ENCODE measurements around the gene CHMP4A. TPM values are rescaled to one million over a fixed set of nuclear protein-coding genes. Genes with fewer than 3 reads are reported as not detected.

CHMP4A gene
- polyA plus RNA-seq, 1 donor from 2014 or later = 55.3 TPM

DNA sequence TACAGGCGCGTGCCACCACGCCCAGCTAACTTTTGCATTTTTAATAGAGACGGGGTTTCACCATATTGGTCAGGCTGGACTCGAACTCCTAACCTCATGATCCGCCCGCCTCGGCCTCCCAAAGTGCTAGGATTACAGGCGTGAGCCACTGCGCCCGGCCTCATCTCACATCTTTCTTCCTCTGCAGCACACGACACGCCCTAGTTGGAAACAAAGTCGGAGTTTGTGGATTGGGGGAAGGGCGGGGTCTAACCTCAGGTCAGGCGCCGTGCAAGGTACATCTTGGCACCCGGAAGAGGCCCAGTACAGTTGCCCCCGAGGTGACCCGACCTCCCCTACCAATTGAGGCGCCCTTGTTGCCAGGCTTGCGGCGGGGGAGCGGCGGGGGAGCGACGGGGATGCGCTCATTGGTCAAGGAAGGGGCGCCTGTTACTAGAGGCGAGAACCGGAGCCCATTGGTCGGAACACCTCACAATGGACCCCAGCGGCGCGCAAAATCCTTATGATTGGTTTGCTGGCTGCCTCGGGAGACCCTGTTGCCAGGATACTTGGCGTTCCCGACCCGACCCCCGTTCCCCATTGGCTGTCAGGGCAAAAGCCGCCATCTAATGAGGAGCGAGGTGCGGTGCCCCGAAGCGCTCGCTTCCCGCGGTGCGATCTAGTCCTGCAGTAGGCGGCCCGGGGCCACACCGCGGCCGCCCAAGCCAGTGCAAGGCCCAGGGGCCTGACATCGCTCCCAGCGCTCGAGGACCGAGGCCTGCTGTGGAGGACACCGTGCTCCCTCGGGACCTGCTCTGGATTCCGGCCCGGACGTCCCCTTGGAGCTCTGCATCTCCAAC lies 41.6 kb downstream of the CHMP4A start, which contains the start of gene REC8:
Gene REC8, plus strand, starts transcription at position 659 of the 839 bp plus-strand sequence. CDS start 473 bp downstream, outside the sequence.
- Histone ChIP-seq H3K4me3 (ENCODE audit: low read length) (peak within 1 kb of the TSS; percentile 66), H3K27me3 (ENCODE audit: insufficient read depth, low read depth, low read length) (no peaks in the 10 kb centered on the region), H3K4me2 (ENCODE audit: low read length) (no peak within 1 kb of the TSS), H4K20me1 (ENCODE audit: insufficient read depth) (no peaks in the 10 kb centered on the region), H2AFZ (ENCODE audit: low read depth, low read length) (no peak within 1 kb of the TSS), H3K79me2 (replicated peaks; ENCODE audit: insufficient read depth, low read length) (no peaks in the 10 kb centered on the region), H3K27ac (ENCODE audit: low read length) (peak within 1 kb of the TSS; percentile 9), H3K36me3 (ENCODE audit: insufficient read depth, low read length) (no peaks in the 10 kb centered on the region), H3K9me2 (ENCODE audit: insufficient read depth, low read length) (no peaks in the 10 kb centered on the region), H3K9ac (ENCODE audit: low read length) (peak within 1 kb of the TSS; percentile 36), H3K9me3 (ENCODE audit: low read length) (no peaks in the 10 kb centered on the region), H3F3A (ENCODE audit: insufficient read depth, low read length, poor library complexity, severe bottlenecking) (no peaks in the 10 kb centered on the region)
- TF ChIP-seq, protein P1, sequence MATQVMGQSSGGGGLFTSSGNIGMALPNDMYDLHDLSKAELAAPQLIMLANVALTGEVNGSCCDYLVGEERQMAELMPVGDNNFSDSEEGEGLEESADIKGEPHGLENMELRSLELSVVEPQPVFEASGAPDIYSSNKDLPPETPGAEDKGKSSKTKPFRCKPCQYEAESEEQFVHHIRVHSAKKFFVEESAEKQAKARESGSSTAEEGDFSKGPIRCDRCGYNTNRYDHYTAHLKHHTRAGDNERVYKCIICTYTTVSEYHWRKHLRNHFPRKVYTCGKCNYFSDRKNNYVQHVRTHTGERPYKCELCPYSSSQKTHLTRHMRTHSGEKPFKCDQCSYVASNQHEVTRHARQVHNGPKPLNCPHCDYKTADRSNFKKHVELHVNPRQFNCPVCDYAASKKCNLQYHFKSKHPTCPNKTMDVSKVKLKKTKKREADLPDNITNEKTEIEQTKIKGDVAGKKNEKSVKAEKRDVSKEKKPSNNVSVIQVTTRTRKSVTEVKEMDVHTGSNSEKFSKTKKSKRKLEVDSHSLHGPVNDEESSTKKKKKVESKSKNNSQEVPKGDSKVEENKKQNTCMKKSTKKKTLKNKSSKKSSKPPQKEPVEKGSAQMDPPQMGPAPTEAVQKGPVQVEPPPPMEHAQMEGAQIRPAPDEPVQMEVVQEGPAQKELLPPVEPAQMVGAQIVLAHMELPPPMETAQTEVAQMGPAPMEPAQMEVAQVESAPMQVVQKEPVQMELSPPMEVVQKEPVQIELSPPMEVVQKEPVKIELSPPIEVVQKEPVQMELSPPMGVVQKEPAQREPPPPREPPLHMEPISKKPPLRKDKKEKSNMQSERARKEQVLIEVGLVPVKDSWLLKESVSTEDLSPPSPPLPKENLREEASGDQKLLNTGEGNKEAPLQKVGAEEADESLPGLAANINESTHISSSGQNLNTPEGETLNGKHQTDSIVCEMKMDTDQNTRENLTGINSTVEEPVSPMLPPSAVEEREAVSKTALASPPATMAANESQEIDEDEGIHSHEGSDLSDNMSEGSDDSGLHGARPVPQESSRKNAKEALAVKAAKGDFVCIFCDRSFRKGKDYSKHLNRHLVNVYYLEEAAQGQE (IDR thresholded peaks at IDR 0.05; ENCODE audit: borderline replicate concordance) = peak; percentile 12
- TF ChIP-seq MXI1 (conservative IDR thresholded peaks at IDR 0.05; ENCODE audit: poor library complexity, severe bottlenecking) (no peak), POLR2AphosphoS5 (IDR thresholded peaks at IDR 0.05) (peak; percentile 29)

DNA sequence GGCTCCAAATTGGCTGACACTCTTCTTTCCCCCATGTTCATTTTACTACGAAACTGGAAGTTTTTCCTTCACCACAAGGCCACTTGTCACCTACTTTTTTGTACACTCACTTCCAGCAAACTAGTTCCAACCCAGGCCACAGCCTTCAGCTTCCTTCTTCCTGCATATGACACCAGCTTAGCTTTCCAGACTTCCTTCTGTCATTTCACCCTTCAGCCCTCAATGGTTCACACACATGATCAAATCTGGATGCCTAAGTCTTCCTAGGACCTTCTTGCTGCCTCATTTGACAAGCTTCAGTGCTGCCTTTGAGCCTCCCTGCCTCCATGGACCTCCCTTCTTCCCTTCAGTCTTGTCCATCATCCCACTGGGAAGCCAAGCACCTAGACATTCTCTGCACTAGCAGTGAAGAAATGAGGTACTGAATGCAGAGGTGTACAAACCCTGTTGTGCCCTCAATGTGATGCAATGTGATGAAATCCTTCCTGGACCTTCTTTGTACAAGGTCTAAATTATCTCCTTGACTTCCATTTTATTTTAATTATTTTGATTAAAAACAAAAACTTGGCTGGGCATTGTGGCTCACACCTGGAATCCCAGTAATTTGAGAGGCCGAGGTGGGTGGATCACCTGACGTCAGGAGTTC lies 45.7 kb downstream of the CHMP4A start:
- H3K36me3 ChIP-seq (ENCODE audit: insufficient read depth, low read length) = no peaks in the 10 kb centered on the region
- TF ChIP-seq POLR2AphosphoS5 (IDR thresholded peaks at IDR 0.05) (no peak), RAD21 (conservative IDR thresholded peaks at IDR 0.05) (no peak)
- TF ChIP-seq, protein P2, sequence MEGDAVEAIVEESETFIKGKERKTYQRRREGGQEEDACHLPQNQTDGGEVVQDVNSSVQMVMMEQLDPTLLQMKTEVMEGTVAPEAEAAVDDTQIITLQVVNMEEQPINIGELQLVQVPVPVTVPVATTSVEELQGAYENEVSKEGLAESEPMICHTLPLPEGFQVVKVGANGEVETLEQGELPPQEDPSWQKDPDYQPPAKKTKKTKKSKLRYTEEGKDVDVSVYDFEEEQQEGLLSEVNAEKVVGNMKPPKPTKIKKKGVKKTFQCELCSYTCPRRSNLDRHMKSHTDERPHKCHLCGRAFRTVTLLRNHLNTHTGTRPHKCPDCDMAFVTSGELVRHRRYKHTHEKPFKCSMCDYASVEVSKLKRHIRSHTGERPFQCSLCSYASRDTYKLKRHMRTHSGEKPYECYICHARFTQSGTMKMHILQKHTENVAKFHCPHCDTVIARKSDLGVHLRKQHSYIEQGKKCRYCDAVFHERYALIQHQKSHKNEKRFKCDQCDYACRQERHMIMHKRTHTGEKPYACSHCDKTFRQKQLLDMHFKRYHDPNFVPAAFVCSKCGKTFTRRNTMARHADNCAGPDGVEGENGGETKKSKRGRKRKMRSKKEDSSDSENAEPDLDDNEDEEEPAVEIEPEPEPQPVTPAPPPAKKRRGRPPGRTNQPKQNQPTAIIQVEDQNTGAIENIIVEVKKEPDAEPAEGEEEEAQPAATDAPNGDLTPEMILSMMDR (IDR thresholded peaks at IDR 0.05; ENCODE audit: poor library complexity, severe bottlenecking) = no peak
- no peaks in the 10 kb centered on the region for H3K27me3 ChIP-seq (ENCODE audit: insufficient read depth, low read depth, low read length)
- H3K9me2 ChIP-seq (ENCODE audit: insufficient read depth, low read length) = no peaks in the 10 kb centered on the region
- H3F3A ChIP-seq (ENCODE audit: insufficient read depth, low read length, poor library complexity, severe bottlenecking) = no peaks in the 10 kb centered on the region
- no peak overlapping the region for H3K9ac ChIP-seq (ENCODE audit: low read length)
- H2AFZ ChIP-seq (ENCODE audit: low read depth, low read length) = no peak overlapping the region
- H3K27ac ChIP-seq (ENCODE audit: low read length) = no peak overlapping the region
- H3K9me3 ChIP-seq (ENCODE audit: low read length) = no peaks in the 10 kb centered on the region
- no peaks in the 10 kb centered on the region for H3K79me2 ChIP-seq (replicated peaks; ENCODE audit: insufficient read depth, low read length)
- no peaks in the 10 kb centered on the region for H4K20me1 ChIP-seq (ENCODE audit: insufficient read depth)
- no peak overlapping the region for H3K4me3 ChIP-seq (ENCODE audit: low read length)
- H3K4me2 ChIP-seq (ENCODE audit: low read length) = no peak overlapping the region

DNA sequence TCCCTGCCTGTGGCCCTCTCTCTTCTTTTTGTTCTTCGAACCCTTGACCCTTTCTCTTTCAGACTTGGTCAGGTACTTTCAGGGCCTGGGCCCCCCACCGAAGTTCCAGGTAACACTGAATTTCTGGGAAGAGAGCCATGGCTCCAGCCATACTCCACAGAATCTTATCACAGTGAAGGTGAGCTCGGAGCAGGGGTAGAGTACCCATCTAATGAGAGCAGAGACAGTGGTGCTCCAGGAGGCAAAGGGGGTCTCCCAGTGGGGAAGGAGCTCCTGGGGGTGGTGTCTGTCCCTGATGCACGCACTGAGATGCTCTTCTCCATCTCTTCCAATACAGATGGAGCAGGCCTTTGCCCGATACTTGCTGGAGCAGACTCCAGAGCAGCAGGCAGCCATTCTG lies 47.5 kb downstream of the CHMP4A start:
- no peaks in the 10 kb centered on the region for H3K9me3 ChIP-seq (ENCODE audit: low read length)
- H3K36me3 ChIP-seq (ENCODE audit: insufficient read depth, low read length) = no peaks in the 10 kb centered on the region
- no peak overlapping the region for H3K4me3 ChIP-seq (ENCODE audit: low read length)
- no peaks in the 10 kb centered on the region for H4K20me1 ChIP-seq (ENCODE audit: insufficient read depth)
- H3K27ac ChIP-seq (ENCODE audit: low read length) = no peak overlapping the region
- H3K27me3 ChIP-seq (ENCODE audit: insufficient read depth, low read depth, low read length) = no peaks in the 10 kb centered on the region
- H3K9me2 ChIP-seq (ENCODE audit: insufficient read depth, low read length) = no peaks in the 10 kb centered on the region
- H3K79me2 ChIP-seq (replicated peaks; ENCODE audit: insufficient read depth, low read length) = no peaks in the 10 kb centered on the region
- H3K4me2 ChIP-seq (ENCODE audit: low read length) = no peak overlapping the region
- TF ChIP-seq TAF1 (IDR thresholded peaks at IDR 0.05; ENCODE audit: low read depth) (no peak), MXI1 (conservative IDR thresholded peaks at IDR 0.05; ENCODE audit: poor library complexity, severe bottlenecking) (no peak), EP300 (conservative IDR thresholded peaks at IDR 0.05; ENCODE audit: poor library complexity, severe bottlenecking) (no peak)
- no peak overlapping the region for H2AFZ ChIP-seq (ENCODE audit: low read depth, low read length)
- H3F3A ChIP-seq (ENCODE audit: insufficient read depth, low read length, poor library complexity, severe bottlenecking) = no peaks in the 10 kb centered on the region
- H3K9ac ChIP-seq (ENCODE audit: low read length) = no peak overlapping the region

All from neural cell (in vitro differentiated cells).